Measurements from ENCODE around the gene BPIFB3.
"Not testable (repeated sequence)": the region's sequence is repeated elsewhere in the genome, so short reads cannot be mapped to it uniquely, and the experiment has no call there.

BPIFB3 gene

GRCh38 chr20:33027769-33028751 lies 25.6 kb upstream of the BPIFB3 start:
- no peak for DNase-seq (ENCODE audit: low read depth in 2 of 2)

GRCh38 chr20:33028875-33029274 lies 24.8 kb upstream of the BPIFB3 start:
- DNase-seq (ENCODE audit: low read depth in 2 of 2): no peak

DNA sequence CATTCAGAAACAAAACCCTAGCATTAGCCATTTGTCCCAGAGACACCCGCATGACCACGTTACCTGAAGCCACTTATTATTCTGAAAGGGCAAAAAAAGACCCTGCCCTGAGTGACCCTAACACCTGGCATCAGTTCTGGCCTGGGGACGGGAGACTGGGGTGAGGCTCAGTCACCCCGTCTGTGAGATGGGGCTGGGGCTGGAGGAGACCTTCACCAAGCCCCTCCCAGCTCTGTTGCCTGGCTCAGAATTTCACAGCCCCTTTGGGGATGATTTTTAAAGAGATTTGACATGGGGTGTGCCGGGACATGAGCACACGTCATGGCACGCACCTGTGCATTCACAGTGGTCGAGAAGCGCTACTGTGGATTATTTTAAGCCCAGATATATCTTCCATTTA lies 23.6 kb upstream of the BPIFB3 start:
- DNase-seq (ENCODE audit: low read depth in 2 of 2): no peak

GRCh38 chr20:33030569-33030968 lies 23.1 kb upstream of the BPIFB3 start:
- DNase-seq (ENCODE audit: low read depth in 2 of 2): no peak

GRCh38 chr20:33031531-33031930 lies 22.2 kb upstream of the BPIFB3 start, which contains the start of gene BPIFB6:
TSS of gene BPIFB6 (plus strand) at chr20:33031648. CDS start at chr20:33031648, 0 bp downstream.
- no peak for DNase-seq (ENCODE audit: low read depth in 2 of 2)

DNA sequence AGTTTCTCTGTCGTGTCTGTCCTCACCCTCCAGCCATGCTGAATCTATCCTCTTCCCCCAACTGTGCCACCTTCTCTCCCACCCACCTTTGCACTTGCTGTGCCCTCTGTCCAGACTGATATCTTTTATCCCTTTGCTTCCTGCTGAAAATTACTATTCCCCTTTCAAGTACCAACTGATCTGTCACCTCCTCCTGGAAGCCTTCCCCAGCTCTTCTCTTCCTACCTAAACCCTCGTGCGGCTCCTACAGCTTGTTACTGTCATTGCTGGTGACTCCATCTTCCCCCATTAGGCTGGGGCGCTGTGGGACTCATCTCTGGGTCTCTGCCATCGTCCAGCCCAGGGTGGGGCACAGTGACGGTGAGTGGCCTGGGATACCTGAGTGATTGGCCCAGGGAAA lies 21.1 kb upstream of the BPIFB3 start:
- no peak for DNase-seq (ENCODE audit: low read depth in 2 of 2)

GRCh38 chr20:33033381-33033780 lies 20.3 kb upstream of the BPIFB3 start:
- DNase-seq (ENCODE audit: low read depth in 2 of 2): no peak

DNA sequence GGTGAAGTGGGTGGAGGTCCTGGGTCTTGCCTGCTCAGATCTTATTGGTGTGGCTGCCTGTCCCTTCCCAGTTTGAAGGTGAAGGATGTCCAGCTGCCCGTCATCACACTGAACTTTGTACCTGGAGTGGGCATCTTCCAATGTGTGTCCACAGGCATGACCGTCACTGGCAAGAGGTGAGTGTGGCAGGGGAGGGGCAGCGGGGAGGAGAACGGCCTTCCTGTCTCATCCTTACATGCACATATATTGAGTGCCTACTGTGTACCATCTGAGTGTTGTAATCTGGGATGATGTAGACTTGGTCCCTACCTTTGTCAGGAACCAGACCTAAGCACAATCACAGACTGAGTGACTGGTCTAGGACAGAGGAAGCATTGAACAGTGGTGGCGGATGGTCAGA lies 19.6 kb upstream of the BPIFB3 start:
- no peak for DNase-seq (ENCODE audit: low read depth in 2 of 2)

DNA sequence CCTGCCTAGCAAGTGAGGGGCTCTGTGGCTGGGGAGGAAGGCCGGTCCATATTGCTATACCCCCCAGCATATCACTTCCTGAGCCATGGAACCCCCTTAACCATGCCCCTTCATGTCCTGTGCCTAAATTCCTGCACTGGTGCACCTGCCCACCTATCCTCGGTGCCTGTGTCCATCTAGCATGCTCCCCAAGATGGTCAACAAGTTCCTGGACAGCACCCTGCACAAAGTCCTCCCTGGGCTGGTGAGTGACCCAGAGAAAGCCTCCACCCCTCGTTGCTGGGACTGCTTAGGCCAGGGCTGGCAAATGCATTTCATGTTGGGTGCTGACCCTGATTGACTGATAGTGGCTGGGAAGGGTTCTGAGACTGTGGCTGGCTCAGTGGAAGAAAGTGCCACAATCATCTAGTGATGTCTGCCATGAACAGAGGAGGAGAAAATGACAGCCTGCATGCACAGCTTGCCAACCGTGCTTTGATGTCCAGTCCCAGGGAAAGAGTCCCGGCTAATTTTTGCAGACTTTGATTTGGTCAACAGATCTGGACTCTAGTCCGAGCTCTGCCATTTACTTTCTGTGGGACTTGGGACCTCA lies 18.7 kb upstream of the BPIFB3 start:
- DNase-seq (ENCODE audit: low read depth in 2 of 2): no peak

- no peak for DNase-seq (ENCODE audit: low read depth in 2 of 2)
These were observed 16.2 kb upstream of the BPIFB3 start for GRCh38 chr20:33037456-33037855.

DNA sequence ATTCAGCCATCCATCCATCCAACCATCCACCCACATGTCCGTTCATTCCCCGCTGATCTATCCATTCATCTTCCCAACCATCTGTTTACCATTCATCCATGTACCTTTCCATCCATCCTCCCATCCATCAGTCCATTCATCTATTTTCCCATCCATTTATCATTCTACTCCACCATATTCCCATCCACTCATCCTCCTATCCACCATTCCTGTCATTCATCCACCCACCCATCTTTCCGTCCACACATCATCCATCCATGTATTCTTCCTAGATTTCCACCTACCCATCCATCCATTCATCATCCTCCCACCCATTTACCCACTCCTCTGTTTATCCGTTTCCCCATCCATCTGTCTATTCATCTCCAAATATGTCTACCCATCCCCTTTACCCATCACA lies 15.5 kb upstream of the BPIFB3 start:
- DNase-seq (ENCODE audit: low read depth in 2 of 2): no peak

DNA sequence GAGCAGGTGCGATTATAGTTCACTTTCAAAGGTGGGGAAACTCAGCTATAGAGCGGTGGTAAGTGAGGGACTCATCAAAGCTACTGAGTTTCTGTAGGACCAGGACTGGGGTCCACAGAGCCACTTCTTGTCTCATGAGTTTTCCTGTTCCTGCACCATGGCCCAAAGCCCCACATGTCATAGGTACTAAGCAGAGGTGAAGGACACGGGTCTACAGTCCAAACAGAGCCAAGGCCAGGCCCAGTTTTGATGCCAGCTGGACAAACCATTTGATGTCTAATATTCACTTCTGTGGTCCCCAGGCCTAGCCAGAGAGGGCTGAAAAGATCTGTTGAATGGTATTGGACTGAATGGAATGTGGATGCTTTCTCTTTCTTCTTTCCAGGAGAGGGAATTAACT lies 11.3 kb upstream of the BPIFB3 start:
- DNase-seq (ENCODE audit: low read depth in 2 of 2): no peak

DNA sequence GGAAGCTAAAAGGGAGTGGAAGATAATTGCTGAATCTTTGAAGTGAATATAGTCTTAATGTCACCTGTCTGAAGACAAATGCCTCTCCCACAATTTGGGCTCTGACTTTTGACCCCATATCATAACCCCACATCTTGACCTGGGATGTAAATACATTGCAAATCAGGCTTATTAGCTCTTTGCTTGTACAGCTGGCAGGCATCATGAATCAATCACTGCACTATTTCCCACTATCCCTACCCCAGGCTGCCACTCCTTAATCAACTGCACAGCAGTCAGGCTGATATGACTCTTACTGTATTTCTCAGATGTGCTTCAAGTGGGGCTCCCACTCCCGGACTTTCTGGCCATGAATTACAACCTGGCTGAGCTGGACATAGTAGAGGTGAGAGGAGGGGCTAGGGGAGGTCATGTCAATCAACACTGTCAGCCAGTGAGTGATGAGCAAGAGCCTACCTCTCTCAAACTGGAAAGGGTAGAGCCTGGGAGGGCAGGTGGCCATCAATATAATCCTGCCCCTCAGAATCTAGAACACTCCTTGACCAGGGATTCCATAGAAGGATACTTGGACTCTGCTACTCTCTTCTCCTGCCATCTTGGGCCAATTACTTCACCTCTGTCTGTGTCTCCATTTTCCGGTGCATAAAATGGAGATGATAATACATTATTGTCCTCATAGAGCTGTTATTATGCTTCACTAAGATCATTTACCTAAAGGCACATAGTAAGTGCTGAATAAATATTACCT lies 10.5 kb upstream of the BPIFB3 start:
- DNase-seq (ENCODE audit: low read depth in 2 of 2): no peak

GRCh38 chr20:33043731-33044181 lies 9.9 kb upstream of the BPIFB3 start:
- DNase-seq (ENCODE audit: low read depth in 2 of 2): no peak

GRCh38 chr20:33045129-33045721 lies 8.5 kb upstream of the BPIFB3 start:
- not testable (repeated sequence) for DNase-seq (ENCODE audit: low read depth in 2 of 2)

DNA sequence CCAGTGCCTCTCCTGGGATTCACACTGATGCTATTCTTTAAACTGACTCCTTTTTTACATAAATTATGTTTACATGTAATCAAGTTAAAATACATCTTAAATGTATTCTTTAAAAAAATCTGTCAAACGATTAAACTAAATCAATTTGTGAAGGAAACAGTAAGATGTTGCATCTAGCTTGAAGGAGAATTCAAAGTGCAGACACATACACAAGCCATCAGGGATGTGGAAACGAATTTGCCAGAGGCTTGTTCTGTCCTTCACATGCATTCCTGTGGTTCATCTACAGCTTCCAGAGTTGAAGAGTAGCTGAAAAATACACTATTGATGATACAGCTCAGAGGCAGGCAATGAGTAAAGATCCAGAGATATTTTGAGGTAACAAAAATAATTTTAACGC lies 7.3 kb upstream of the BPIFB3 start:
- DNase-seq (ENCODE audit: low read depth in 2 of 2): no peak

- DNase-seq (ENCODE audit: low read depth in 2 of 2): no peak
These were observed 2.4 kb upstream of the BPIFB3 start for GRCh38 chr20:33051333-33051732.

- DNase-seq (ENCODE audit: low read depth in 2 of 2): no peak
These were observed 678 bp downstream of the BPIFB3 start for GRCh38 chr20:33054381-33054780.

- no peak for DNase-seq (ENCODE audit: low read depth in 2 of 2)
These were observed 1.1 kb downstream of the BPIFB3 start for GRCh38 chr20:33054791-33055190.

- DNase-seq (ENCODE audit: low read depth in 2 of 2): no peak
These were observed 5.4 kb downstream of the BPIFB3 start for GRCh38 chr20:33059136-33059535.

GRCh38 chr20:33059741-33060390 lies 6.2 kb downstream of the BPIFB3 start:
- DNase-seq (ENCODE audit: low read depth in 2 of 2): no peak

Data from stimulated activated CD4-positive, alpha-beta T cell treated with anti-CD3 and anti-CD28 coated beads, Interleukin-1b, Interleukin-23, amount 100 ng/mL, for 4 hours (primary cell).